GM19025 (cell line): ENCODE measurements around the gene RANBP3L.
"Not testable (repeated sequence)": the region's sequence is repeated elsewhere in the genome, so short reads cannot be mapped to it uniquely, and the experiment has no call there.

Source experiments
- ATAC-seq: cut with Tn5 transposase; IDR thresholded peaks from one replicate; pipeline ENCODE4 v1.9.1; 2021; ENCODE audit warnings: mild to moderate bottlenecking, low read depth, moderate library complexity; ENCODE audit not compliant: unreplicated experiment

The RANBP3L gene

DNA sequence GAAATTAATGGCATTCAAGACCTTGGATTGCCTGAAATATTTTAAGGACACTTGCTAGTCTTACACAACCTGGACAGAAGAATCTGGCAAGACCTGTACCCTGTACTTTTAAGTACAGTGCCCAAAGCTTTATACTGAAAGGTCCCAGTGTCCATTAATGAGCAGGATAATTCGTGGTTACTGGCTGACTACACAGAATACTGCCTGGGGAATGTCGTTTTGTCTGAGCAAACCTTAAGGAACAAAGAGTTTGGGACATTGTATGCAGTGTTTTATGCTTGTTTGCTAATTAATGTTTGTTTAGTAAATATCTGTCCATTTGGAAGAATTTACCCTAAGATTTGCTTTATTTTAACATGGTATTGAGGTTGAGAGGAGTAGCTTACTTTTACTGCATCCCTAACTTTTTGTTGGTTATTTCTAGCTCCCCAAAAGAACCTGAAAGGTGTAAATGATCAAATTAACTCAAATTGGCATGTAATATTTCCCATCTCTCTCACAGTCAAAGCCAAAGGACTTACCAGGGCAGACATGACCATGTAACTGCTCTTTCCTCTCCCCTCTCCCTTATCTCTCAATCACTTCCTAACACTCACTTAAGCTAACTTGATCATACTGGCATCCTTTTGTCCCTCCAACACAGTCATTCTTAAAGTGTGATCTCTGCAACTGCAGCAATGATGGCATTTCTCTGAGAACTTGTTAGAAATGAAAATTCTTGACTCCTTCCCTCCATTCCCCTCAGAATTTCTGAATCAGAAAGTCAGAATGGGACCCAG lies 15.7 kb downstream of the RANBP3L start:
- no peak for ATAC-seq

DNA sequence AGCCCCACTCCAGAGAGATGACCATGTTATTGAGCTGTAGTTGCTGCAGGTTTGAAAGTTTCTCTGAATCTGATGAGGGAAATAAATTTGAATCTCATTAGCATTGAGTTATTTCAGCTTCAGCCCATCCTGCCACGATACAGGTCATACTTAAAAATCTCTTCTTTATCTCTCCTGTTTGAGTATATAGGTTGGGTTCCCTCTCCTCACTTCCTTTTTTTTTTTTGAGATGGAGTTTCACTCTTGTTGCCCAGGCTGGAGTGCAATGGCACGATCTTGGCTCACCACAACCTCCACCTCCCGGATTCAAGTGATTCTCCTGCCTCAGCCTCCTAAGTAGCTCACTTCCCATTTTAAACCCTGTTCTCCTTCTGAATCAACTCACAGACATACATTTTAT lies 17.9 kb downstream of the RANBP3L start:
- not testable (repeated sequence) for ATAC-seq

DNA sequence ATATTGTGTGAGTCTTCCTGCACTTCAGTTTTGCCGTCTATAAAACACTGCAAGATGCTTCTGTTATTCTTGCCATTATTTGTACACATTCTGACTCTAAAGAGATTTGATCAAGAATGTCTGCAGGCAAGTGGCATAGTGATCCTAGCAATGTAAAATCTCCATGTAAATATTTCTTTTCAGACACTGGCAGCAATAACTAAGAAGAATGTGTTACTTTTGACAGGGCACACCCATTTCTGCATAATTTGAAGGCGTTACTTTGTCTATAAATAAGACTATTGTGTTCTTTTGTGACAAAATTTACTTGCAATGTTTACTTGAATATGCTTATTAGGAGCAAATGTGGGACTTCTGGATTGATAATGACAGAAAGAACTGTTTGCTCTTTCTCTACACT lies 20.1 kb downstream of the RANBP3L start:
- no peak for ATAC-seq

DNA sequence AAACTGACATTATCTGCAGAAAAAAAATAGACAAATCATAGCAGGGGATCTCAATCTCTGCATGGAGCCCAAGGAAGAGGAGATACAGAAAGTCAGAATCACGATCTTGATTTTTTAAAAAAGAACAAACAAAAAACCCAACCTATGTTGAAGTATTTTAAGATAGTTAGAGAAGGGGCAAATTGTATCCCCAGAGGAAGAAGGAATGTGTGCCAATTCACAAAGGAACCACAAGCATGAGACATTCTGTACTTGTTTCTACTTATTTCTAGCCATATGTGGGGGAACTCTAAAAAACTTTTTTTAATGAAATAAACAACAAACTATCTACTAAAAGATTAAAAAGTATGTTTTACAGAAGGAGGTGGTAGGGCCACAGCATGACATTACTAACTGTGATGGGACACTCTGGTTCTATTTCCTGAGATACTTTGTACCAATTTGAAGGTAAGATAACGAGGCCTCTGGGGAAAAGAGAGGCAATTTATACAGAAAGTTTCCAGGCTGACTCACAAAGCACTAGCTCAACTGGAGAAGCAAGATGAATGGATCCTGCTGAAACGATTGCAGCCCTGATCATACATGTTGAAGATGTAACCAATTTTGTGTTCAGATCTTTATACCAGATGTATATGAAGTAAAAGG lies 22.5 kb downstream of the RANBP3L start:
- no peak for ATAC-seq

DNA sequence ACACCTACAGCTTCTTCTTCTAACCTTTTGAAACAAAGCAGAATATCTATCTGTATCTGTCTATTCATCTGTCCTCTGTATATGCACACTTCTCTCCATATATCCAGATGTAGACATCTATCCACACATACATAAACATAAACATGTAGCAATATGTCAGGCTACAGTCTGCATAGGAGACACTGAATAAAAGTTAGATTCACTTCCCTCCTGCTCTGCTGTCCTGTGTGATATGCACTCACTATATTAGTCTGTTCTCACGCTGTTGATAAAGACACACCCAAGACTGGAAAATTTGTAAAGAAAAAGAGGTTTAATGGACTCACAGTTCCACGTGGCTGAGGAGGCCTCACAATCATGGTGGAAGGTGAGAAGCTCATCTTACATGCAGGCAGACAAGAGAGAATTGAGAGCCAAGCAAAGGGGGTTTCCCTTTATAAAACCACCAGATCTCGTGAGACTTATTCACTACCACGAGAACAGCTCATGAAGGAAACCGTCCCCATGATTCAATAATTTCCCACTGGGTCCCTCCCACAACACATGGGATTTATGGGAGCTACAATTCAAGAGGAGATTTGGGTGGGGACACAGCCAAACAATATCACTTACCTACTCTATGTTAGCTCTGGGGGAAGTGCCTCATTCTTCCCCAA lies 24.1 kb downstream of the RANBP3L start:
- ATAC-seq, result no peak

DNA sequence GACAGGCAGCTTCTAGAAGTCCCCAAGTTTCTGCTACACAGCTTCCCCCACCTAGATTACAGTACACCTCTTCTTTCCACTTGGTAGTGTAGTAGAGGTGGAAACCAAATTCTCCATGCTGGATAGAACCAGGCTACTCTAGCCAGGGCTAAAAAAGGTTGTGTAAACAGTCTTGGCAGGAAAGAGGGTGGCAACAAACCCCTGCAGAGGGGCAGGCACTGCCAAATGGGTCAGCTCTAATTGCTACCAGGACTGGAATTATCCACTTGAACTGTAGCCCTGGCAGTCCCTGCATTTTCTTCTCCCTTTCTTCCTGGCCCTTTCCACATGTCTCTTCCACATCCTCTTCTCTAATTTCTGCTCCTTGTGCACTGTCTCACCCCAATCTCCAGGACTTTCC lies 24.8 kb downstream of the RANBP3L start:
- no peak for ATAC-seq

DNA sequence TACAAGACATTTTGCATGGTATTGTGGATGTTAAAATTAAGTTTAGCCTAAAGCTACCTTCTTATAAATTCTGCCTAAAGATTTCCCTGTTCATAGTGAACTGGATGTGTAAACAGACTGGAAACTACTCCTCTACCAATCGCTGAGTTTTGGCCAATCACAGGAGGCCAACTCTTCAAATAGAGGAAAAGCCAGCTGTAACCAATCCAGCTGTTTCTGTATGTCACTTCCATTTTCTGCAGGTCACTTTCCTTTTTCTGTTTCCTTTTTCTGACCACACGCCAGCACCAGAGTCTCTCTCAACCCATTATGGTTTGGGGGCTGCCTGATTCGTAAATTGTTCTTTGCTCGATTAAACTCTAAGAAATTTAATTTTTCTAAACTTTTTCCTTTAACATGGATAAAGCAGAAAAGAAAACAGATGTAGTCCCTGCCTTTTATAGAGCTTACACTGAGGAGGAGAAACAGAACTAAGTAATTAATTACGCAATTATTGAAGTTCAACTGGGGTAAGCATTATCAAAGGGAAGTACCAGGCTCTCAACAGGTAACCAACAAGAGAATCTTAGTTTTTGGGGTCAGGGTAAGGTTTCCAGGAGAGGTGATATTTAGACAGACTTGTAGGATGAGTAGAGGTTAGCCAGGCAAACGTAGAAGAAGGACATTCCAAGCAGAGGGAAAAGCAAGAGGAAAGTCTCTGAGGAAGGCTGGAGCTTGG lies 27.7 kb downstream of the RANBP3L start:
- ATAC-seq, result no peak

DNA sequence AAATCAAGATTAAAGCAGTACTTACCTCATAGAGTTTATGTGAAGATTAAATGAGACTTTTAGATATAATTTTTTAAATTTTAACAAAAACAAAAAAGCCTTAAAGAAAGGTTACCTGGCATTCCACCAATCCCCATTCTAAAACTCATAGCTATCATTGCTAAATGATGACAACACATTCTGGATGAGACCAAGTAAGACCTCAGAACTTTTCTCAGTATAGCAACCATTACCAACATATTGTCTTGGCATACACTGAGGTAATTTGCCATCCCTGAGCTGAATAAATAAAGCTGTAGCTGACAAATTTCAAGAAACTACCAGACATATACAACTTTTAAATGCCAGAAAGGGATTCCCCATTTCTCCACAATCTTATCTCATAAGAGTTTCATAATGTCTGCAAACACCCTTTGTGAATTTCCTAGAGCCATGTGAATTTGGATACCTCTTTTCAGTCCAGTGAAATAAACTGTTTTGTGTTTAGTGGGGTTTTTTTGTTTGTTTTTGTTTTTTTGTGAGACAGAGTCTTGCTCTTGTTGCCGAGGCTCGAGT lies 29.5 kb downstream of the RANBP3L start:
- ATAC-seq, result no peak

DNA sequence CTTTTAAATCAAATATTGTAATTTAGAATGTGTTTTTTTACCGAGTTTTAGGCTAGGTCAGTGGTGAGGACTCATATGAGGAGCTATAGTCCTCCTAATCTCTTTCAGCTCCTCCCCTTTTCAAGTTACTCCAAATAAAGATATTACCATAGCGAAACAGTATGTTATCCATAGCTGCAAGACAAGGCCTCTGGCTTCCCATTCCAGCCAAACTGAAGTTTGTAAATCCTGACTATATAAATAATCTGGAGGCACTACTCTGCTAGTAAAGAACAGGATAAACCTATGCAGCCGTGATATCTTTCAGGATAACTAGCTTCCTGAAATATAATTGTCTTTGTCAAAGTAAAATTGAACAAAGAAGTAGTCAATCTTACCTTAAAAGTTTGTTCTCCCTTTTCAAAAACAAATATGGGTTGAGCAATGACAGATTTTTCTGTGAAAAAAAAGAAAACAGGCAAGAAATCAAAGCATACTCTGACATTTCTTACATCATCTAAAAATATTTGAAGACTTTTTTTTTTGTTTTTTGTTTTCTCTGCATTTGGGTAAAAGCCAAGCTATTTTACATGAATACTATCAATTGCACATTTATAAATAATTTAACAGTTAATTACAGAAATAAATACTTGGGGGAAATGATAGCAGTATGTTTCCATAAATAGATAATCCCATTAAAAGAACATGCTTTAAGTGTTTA lies 30.7 kb downstream of the RANBP3L start:
- no peak for ATAC-seq

DNA sequence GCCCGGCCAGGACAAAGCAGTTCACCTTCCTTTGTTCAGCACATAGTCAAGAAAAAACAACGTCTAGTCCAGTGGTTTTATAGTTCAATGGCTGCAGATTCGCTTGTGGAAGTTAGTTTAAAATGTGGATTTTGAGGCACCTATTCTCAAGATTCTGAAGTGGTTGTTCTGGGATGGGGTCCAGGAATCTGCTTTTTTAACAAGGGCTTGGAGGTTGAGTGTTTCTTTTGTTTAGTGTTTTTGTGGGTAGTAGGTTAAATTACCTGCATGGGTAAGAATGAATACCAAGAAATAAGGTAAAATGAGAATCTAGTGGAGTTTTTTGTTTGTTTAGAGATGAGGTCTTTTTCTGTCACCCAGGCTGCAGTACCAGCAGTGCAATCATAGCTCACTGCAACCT lies 31.5 kb downstream of the RANBP3L start:
- ATAC-seq, result no peak

DNA sequence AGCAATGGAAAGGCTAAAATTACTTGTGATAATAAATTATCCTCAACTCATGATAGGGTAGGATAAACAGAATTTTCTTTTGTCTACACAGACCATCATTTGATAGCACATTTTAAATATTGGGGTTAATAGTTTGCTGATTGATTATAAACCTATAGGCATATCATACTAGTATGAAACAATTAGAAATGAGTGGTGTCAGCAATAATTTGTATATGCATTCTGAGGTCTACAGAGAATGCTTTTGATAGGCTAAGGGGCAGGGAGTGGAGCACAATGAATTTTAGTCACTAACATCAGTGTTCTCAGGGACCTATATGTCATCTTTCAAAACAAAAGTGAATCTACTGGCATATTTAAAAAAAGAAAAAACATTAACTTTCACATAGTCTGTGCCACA lies 32.2 kb downstream of the RANBP3L start:
- ATAC-seq, result no peak

DNA sequence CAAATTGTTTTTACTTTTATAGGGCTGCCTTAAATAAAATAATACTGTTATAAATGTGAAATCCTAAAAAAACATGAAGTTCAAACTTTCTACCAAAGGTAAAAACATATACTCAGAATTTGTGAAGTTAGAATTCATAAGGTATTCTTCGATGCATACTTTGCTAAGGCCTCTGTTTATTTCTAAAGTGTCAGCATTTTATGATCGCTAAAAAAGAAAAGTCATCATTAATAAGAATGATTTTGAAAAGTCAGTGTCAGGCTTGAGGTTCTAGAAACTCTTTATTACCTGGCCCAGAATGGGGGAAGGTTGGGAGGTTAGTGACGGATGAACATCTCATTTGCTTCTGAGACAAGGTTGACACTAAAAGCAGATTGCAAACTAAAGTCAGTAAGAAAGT lies 33.8 kb downstream of the RANBP3L start:
- ATAC-seq, result no peak

DNA sequence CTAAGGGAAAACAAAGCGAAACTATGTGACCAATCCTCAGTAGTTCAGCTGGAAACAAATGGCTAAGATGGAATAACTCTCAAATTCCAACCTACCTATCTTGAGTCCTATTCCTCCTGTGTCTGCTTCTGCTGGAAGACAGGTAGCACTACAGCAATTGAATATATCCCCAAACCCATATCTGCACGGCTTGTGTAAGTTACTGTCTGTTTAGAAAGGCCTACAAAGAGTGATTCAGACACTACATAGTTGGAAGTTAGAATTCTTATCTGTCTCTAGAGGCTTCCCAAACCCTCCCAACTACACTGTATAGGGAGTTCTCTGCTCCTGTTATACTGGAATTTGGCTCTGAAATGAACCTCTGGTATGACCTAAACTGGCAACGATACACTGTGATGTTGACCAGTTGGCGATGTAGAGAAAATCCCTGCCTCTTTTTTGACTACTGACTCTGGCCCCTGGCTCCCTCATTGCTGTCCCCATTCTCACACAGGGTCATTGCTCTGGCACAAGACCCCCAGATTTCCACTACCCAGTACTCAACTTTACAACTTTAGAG lies 37.4 kb downstream of the RANBP3L start:
- ATAC-seq, result no peak

DNA sequence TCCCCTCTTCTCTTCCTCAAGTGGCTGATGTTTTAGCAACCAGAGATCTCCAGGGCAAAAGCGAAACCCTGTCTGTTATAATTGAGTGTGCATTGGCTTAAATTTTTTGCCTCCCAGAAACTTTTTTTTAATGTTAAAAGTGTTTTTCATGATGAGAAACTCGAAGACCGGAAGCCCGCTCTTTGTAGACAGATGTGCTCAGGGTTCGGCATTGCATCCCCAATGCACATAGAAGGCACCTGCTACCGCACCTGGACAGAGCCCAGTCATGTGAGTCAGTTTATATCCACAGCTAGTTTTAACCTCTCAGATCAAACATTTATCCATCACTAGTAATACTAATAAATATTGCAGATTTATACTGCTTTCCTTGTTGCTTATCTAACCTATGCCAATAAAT lies 40.5 kb downstream of the RANBP3L start:
- ATAC-seq, result no peak

DNA sequence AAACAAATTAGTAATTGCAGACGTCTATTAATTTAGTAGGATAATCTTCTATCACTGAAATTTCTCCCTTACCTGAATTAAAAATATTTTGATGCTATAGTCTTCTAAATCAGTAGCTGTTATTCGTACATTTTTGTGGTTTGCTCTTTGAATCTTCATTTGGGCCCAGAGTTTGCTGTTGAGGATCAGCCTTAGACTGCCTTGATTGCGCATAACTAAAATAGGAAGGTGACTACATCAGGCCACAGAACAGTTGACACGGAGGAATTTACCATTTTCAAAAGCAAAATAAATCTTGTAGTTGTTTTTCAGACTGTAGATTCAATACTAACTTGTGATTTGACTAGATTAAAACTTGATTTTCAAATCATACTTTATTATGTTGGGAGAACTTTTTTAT lies 48.1 kb downstream of the RANBP3L start:
- ATAC-seq, result no peak

DNA sequence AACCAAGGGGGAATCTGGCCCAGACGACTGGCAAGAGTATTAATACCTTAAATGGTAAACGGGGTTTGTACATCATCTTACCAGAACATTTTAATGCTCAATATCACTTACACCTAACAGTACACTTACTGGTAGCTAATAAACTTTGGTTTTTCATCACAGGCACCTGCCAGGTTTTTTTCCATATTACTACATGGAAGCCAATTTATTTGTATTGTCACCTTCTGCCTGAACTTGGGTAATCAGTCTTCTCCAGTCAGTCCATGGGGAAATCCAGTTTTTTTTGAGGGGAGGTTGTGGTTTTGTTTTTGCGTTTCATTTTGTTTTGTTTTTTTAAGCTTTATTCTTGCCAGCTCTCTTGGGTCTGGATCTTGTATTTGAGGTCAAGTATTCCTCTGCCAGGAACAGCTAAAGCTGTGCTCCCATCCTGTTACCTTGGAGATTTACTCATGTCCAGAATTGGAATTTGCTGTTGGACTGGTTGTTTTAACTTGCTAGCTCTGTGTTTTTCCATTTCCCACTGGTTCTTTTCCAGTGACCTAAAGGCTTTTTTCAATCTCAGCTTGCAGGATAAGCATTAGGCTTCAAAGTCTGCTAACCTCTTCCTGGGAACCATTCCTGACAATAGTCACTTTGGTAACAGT lies 48.9 kb downstream of the RANBP3L start:
- ATAC-seq, result no peak

DNA sequence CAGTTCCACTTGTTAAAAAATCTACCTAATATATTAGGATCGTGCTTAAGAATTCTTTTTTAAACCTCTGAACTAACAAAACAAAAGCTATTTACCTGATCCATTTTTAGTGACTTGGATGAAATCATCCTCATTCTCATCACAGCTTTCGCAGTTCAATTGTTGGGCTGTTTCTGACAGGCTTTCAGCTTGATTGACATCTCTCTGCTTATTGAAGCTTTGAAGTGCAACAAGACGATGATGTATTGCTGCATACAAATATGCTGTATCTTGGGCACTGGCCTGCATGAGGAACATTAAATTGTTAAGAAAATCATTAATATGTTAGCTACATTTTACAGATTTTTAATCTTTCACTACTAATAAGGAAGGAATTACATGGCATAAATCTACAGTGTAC lies 50.5 kb downstream of the RANBP3L start:
- ATAC-seq, result no peak

DNA sequence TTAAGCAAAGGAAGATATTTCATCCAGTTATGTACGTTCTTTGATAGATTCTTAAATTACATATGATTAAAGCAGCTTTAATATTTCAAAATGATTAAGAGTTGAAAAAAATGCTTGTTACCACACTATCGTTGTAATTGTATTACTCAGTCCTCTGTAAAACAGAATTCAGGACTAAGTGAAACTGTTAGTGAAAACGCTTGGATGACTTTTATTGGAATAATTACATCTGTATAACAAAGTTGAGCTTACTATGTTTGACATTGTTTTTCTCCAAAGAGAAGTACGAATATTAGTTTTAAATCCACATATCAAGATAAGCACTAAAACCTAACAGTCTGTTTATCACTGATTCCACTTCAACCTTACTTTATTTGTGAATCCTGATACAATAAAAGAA lies 51.3 kb downstream of the RANBP3L start:
- ATAC-seq, result no peak

DNA sequence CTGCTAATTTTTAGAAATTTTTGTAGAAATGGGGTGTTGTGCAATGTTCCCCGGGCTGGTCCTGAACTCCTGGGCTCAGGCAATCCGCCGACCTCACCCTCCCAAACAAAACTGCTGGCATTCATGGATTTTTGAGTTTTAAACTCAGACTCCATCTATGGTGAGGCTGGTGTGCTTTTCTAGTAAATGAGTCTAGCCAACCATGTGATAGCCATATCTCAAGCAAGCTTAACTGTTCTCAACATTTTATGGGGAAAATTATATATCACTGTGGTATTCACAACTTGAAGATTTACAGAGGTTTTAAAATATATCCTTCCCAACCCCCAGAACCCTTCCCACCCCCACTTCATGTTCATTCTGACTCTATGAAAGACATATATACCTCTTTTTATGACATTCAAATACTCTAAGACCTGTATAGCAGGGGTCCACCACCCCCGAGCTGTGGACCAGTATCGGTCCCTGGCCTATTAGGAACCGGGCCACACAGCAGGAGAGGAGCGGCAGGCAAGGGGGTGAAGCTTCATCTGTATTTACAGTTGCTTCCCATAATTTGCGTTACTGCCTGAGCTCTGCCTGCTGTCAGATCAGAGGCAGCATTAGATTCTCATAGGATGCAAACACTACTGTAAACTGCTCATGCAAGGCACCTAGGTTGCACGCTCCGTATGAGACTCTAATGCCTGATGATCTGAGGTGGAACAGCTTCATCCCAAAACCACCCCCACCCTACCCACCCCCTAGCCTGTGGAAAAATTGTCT lies 55.5 kb downstream of the RANBP3L start:
- ATAC-seq, result no peak
